Measurements from ENCODE around the gene CAMK1G. TPM values are rescaled to one million over a fixed set of nuclear protein-coding genes. Genes with fewer than 3 reads are reported as not detected.
A peak's percentile ranks its signal among the peaks of the same experiment; 100 is the strongest.

CAMK1G gene
- total and polyA plus RNA-seq, 9 of the 15 experiments (the other 6 are each of a cell fraction or from before 2014, with no cell fraction given): not detected

GRCh38 chr1:209652873-209653401 lies 69.4 kb downstream of the CAMK1G start (continued):
- TF ChIP-seq ARID3A (IDR thresholded peaks at IDR 0.05; ENCODE audit: borderline replicate concordance, low read depth, low read length) (no peak), E2F3 (CRISPR knock-in tag; IDR thresholded peaks at IDR 0.05) (no peak), MEF2D (tag; conservative IDR thresholded peaks at IDR 0.05; ENCODE audit: low read depth) (no peak), CTBP1 (IDR thresholded peaks at IDR 0.05; ENCODE audit: borderline replicate concordance) (peak; percentile 39; the same call in 1 of the 2 replicates), RBM34 (IDR thresholded peaks at IDR 0.05; ENCODE audit: borderline replicate concordance, insufficient read depth, low read length) (no peak), ZEB2 (IDR thresholded peaks at IDR 0.05) (peak; percentile 85), POLR3G (IDR thresholded peaks at IDR 0.05; ENCODE audit: extremely low read depth, insufficient read length, insufficient replicate concordance) (no peak), MAZ (CRISPR knock-in tag; conservative IDR thresholded peaks at IDR 0.05 in 1 of 2, IDR thresholded peaks at IDR 0.05 in 1 of 2) (0 out of 4 replicates have a peak, but pooled peaks of 1 of the 2 experiments have one; percentile 38), TCFL5 (CRISPR knock-in tag; conservative IDR thresholded peaks at IDR 0.05) (no peak), PML (IDR thresholded peaks at IDR 0.05; ENCODE audit: low read length) (no peak), ZBED1 (IDR thresholded peaks at IDR 0.05) (no peak), ZNF324 (CRISPR knock-in tag; IDR thresholded peaks at IDR 0.05) (no peak), TFAM (CRISPR knock-in tag; conservative IDR thresholded peaks at IDR 0.05) (no peak)
- TF ChIP-seq, protein P1, sequence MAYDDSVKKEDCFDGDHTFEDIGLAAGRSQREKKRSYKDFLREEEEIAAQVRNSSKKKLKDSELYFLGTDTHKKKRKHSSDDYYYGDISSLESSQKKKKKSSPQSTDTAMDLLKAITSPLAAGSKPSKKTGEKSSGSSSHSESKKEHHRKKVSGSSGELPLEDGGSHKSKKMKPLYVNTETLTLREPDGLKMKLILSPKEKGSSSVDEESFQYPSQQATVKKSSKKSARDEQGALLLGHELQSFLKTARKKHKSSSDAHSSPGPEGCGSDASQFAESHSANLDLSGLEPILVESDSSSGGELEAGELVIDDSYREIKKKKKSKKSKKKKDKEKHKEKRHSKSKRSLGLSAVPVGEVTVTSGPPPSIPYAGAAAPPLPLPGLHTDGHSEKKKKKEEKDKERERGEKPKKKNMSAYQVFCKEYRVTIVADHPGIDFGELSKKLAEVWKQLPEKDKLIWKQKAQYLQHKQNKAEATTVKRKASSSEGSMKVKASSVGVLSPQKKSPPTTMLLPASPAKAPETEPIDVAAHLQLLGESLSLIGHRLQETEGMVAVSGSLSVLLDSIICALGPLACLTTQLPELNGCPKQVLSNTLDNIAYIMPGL (CRISPR knock-in tag; IDR thresholded peaks at IDR 0.05): no peak
- TF ChIP-seq, protein P2, sequence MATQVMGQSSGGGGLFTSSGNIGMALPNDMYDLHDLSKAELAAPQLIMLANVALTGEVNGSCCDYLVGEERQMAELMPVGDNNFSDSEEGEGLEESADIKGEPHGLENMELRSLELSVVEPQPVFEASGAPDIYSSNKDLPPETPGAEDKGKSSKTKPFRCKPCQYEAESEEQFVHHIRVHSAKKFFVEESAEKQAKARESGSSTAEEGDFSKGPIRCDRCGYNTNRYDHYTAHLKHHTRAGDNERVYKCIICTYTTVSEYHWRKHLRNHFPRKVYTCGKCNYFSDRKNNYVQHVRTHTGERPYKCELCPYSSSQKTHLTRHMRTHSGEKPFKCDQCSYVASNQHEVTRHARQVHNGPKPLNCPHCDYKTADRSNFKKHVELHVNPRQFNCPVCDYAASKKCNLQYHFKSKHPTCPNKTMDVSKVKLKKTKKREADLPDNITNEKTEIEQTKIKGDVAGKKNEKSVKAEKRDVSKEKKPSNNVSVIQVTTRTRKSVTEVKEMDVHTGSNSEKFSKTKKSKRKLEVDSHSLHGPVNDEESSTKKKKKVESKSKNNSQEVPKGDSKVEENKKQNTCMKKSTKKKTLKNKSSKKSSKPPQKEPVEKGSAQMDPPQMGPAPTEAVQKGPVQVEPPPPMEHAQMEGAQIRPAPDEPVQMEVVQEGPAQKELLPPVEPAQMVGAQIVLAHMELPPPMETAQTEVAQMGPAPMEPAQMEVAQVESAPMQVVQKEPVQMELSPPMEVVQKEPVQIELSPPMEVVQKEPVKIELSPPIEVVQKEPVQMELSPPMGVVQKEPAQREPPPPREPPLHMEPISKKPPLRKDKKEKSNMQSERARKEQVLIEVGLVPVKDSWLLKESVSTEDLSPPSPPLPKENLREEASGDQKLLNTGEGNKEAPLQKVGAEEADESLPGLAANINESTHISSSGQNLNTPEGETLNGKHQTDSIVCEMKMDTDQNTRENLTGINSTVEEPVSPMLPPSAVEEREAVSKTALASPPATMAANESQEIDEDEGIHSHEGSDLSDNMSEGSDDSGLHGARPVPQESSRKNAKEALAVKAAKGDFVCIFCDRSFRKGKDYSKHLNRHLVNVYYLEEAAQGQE (IDR thresholded peaks at IDR 0.05; ENCODE audit: borderline replicate concordance): peak; percentile 74
- TF ChIP-seq, protein P2 (CRISPR knock-in tag; IDR thresholded peaks at IDR 0.05; ENCODE audit: low read depth): no peak
- TF ChIP-seq, protein P3, sequence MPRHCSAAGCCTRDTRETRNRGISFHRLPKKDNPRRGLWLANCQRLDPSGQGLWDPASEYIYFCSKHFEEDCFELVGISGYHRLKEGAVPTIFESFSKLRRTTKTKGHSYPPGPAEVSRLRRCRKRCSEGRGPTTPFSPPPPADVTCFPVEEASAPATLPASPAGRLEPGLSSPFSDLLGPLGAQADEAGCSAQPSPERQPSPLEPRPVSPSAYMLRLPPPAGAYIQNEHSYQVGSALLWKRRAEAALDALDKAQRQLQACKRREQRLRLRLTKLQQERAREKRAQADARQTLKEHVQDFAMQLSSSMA (CRISPR knock-in tag; IDR thresholded peaks at IDR 0.05): no peak
